ENCODE results near the gene UGGT1.
"Not testable (repeated sequence)": the region's sequence is repeated elsewhere in the genome, so short reads cannot be mapped to it uniquely, and the experiment has no call there.

DNA sequence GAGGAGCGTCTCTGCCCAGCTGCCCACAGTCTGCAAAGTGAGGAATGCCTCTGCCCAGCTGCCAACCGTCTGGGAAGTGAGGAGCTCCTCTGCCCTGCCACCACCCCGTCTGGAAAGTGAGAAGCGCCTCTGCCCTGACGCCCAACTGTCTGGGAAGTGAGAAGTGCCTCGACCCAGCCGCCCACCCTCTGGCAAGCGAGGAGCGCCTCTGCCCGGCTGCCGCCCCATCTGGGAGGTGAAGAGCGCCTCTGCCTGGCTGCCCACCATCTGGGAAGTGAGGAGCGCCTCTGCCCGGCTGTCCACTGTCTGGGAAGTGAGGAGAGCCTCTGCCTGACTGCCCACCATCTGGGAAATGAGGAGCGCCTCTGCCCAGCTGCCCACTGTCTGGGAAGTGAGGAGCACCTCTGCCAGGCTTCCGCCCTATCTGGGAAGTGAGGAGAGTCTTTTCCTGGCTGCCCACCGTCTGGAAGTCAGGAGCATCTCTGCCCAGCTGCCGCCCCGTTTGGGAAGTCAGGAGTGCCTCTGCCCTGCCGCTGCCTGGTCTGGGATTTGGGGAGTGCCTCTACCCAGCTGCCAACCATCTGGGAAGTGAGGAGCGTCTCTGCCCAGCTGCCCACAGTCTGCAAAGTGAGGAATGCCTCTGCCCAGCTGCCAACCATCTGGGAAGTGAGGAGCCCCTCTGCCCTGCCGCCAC, 117.8 kb downstream of the UGGT1 start:
- TF ChIP-seq GABPA (IDR thresholded peaks at IDR 0.05 in 1 of 2, conservative IDR thresholded peaks at IDR 0.05 in 1 of 2); JUND (IDR thresholded peaks at IDR 0.05); RAD21 (IDR thresholded peaks at IDR 0.05); HNF4G (IDR thresholded peaks at IDR 0.05): not testable (repeated sequence)
- TF ChIP-seq, protein P1, sequence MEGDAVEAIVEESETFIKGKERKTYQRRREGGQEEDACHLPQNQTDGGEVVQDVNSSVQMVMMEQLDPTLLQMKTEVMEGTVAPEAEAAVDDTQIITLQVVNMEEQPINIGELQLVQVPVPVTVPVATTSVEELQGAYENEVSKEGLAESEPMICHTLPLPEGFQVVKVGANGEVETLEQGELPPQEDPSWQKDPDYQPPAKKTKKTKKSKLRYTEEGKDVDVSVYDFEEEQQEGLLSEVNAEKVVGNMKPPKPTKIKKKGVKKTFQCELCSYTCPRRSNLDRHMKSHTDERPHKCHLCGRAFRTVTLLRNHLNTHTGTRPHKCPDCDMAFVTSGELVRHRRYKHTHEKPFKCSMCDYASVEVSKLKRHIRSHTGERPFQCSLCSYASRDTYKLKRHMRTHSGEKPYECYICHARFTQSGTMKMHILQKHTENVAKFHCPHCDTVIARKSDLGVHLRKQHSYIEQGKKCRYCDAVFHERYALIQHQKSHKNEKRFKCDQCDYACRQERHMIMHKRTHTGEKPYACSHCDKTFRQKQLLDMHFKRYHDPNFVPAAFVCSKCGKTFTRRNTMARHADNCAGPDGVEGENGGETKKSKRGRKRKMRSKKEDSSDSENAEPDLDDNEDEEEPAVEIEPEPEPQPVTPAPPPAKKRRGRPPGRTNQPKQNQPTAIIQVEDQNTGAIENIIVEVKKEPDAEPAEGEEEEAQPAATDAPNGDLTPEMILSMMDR (IDR thresholded peaks at IDR 0.05; ENCODE audit: low read depth, low read length, missing input control), result not testable (repeated sequence)
- TF ChIP-seq, protein P2, sequence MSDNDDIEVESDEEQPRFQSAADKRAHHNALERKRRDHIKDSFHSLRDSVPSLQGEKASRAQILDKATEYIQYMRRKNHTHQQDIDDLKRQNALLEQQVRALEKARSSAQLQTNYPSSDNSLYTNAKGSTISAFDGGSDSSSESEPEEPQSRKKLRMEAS (IDR thresholded peaks at IDR 0.05), result not testable (repeated sequence)
- TF ChIP-seq, protein P3, sequence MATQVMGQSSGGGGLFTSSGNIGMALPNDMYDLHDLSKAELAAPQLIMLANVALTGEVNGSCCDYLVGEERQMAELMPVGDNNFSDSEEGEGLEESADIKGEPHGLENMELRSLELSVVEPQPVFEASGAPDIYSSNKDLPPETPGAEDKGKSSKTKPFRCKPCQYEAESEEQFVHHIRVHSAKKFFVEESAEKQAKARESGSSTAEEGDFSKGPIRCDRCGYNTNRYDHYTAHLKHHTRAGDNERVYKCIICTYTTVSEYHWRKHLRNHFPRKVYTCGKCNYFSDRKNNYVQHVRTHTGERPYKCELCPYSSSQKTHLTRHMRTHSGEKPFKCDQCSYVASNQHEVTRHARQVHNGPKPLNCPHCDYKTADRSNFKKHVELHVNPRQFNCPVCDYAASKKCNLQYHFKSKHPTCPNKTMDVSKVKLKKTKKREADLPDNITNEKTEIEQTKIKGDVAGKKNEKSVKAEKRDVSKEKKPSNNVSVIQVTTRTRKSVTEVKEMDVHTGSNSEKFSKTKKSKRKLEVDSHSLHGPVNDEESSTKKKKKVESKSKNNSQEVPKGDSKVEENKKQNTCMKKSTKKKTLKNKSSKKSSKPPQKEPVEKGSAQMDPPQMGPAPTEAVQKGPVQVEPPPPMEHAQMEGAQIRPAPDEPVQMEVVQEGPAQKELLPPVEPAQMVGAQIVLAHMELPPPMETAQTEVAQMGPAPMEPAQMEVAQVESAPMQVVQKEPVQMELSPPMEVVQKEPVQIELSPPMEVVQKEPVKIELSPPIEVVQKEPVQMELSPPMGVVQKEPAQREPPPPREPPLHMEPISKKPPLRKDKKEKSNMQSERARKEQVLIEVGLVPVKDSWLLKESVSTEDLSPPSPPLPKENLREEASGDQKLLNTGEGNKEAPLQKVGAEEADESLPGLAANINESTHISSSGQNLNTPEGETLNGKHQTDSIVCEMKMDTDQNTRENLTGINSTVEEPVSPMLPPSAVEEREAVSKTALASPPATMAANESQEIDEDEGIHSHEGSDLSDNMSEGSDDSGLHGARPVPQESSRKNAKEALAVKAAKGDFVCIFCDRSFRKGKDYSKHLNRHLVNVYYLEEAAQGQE (IDR thresholded peaks at IDR 0.05), result not testable (repeated sequence)

All from liver (tissue), 3 donors.